ENCODE results near the gene BMS1. TPM values are rescaled to one million over a fixed set of nuclear protein-coding genes. Genes with fewer than 3 reads are reported as not detected.

BMS1 gene
- total RNA-seq, 1 experiment from 2014 or later = 44.2 TPM

DNA sequence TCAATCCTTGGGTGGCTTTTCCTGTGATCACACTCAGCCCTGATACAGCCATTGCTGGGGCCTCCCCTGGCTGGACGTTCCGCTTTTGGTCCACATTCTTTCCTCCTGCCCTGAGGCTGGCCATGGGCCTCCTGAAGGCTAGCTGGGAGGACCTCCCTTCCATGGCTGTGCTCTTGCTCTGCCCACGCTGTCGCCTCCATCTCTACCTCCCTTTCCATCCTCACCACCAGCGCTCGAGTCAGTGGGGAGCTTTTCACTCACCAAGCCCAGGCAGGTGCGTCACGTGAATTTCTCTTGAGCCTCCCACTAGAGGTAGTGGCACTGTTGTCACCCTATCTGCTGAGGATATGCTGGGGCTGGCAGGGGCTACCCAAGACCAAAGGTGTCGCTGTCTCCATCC is 85.9 kb downstream of the BMS1 start:
- Mint-ChIP-seq H3K27me3 (ENCODE audit: low read depth) (peaks cover 10% of the 10 kb centered on the region), H3K27ac (no peak overlapping the region), H3K4me3 (no peak overlapping the region), H3K4me1 (peaks cover 17 to 18% of the 10 kb centered on the region in 2 experiments), H3K9me3 (peaks cover 3 to 5% of the 10 kb centered on the region in 2 experiments; a peak in 3 of 5 replicates), H3K36me3 (ENCODE audit: insufficient read depth in 1 of 3, low read depth in 3 of 3) (no peaks in the 10 kb centered on the region)
- no peak overlapping the region for H2BK20ac ChIP-seq (ENCODE audit: low read depth, low read length, poor library complexity, severe bottlenecking)
- no peak overlapping the region for H3K27ac ChIP-seq (ENCODE audit: insufficient read length, low read depth, low read length)
- H3K79me2 ChIP-seq (ENCODE audit: insufficient read depth, low read length) = no peaks in the 10 kb centered on the region
- H3K18ac ChIP-seq (ENCODE audit: insufficient read length, low read depth, low read length) = no peak overlapping the region
- H4K20me1 ChIP-seq (ENCODE audit: control insufficient read depth, insufficient read depth, insufficient read length) = no peaks in the 10 kb centered on the region
- no peak overlapping the region for H3T11ph ChIP-seq (ENCODE audit: low read length)
- no peaks in the 10 kb centered on the region for H3K79me1 ChIP-seq (ENCODE audit: insufficient read depth, low read depth, low read length, poor library complexity, severe bottlenecking)
- no peak overlapping the region for H2BK12ac ChIP-seq (ENCODE audit: insufficient read length, low read depth, low read length)
- no peak overlapping the region for H2AFZ ChIP-seq (ENCODE audit: low read length)
- no peak overlapping the region for H3K14ac ChIP-seq (ENCODE audit: insufficient read depth, low read length)
- no peak overlapping the region for H3K56ac ChIP-seq (ENCODE audit: insufficient read length, low read depth, low read length)
- H4K91ac ChIP-seq (ENCODE audit: insufficient read length, low read depth, low read length) = no peak overlapping the region
- no peaks in the 10 kb centered on the region for H3K27me3 ChIP-seq (ENCODE audit: insufficient read depth, low read length)
- no peak overlapping the region for H2BK5ac ChIP-seq (ENCODE audit: insufficient read length, low read length)
- no peak overlapping the region for H3K4ac ChIP-seq (ENCODE audit: low read depth, low read length)
- no CpG with 5 or more reads among the region's 9 CpGs for WGBS (ENCODE audit: extremely low coverage, insufficient read length, low lambda C conversion rate)
- no peak overlapping the region for H3K23ac ChIP-seq (ENCODE audit: insufficient read length, low read depth, low read length)
- no peak overlapping the region for H2BK120ac ChIP-seq (ENCODE audit: low read depth, low read length, poor library complexity, severe bottlenecking)
- no peak overlapping the region for H2BK15ac ChIP-seq (ENCODE audit: low read depth, low read length)
- H3K9me3 ChIP-seq (ENCODE audit: control insufficient read depth, low read depth, low read length) = no peaks in the 10 kb centered on the region
- no peak overlapping the region for H2AK5ac ChIP-seq (ENCODE audit: insufficient read length, low read length)
- H4K8ac ChIP-seq (replicated peaks; ENCODE audit: insufficient read length, low read depth, low read length) = no peak overlapping the region
- TF ChIP-seq CTCF (conservative IDR thresholded peaks at IDR 0.05) = no peak
- H3K23me2 ChIP-seq (ENCODE audit: insufficient read length, low read depth, low read length, poor library complexity, severe bottlenecking) = no peaks in the 10 kb centered on the region
- H4K5ac ChIP-seq (ENCODE audit: insufficient read length, low read depth, low read length) = no peak overlapping the region
- DNase-seq = no peak
- H3K4me1 ChIP-seq (ENCODE audit: insufficient read depth, low read length) = no peaks in the 10 kb centered on the region
- no peak overlapping the region for H3K9ac ChIP-seq (ENCODE audit: extremely low read depth, insufficient read length, low read length)
- H3K4me2 ChIP-seq (ENCODE audit: insufficient read depth, insufficient read length, low read length) = no peak overlapping the region
